Nephron progenitor cell (in vitro differentiated cells): ENCODE results near the gene ALDH1L1.

ENCODE experiments used
- DNase-seq: peaks from one replicate; pipeline ENCODE4 v3.0.0; 2021
- H3K27ac Mint-ChIP-seq: 2 replicates; pipeline ENCODE4 v1.8.0; 2021; ENCODE audit warnings: mild to moderate bottlenecking, moderate library complexity, mixed read lengths
- H3K27me3 Mint-ChIP-seq: 2 replicates; pipeline ENCODE4 v1.8.0; 2021; ENCODE audit warnings: mild to moderate bottlenecking, low read depth, mixed read lengths; ENCODE audit not compliant: poor library complexity
- H3K36me3 Mint-ChIP-seq: 2 replicates; pipeline ENCODE4 v1.8.0; 2021; ENCODE audit warnings: low read depth, mixed read lengths
- H3K4me1 Mint-ChIP-seq: 2 replicates; pipeline ENCODE4 v1.8.0; 2021; ENCODE audit warnings: mixed read lengths
- H3K4me3 Mint-ChIP-seq: 2 replicates; pipeline ENCODE4 v1.8.0; 2021; ENCODE audit warnings: mild to moderate bottlenecking, moderate library complexity, mixed read lengths
- H3K9me3 Mint-ChIP-seq: 2 replicates; pipeline ENCODE4 v1.8.0; 2021; ENCODE audit warnings: mild to moderate bottlenecking, moderate library complexity, mixed read lengths
- TF ChIP-seq, protein P1 (sequence below): fragments of 200-600 bp; sonication (generic); IDR thresholded peaks from 2 replicates; pipeline ENCODE4 v1.5.0; 2021; ENCODE audit warnings: antibody characterized with exemption

Gene ALDH1L1

DNA sequence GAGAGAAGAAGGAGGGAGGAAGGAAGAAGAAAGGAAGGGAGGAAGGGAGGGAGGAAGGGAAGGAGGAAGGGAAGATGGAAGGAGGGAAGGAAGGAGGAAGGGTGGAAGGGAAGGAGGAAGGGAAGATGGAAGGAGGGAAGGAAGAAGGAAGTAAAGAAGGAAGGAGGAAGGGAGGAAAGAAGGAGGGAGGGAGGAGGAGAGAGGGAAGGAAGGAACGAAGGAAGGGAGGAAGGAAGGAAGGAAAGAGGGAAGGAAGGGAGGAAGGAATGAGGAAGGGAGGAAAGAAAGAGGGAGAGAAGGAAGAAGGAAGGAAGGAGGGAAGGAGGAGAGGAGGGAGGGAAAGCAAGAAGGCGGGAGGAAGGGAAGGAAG lies 31.8 kb upstream of the ALDH1L1 start:
- TF ChIP-seq, protein P1, sequence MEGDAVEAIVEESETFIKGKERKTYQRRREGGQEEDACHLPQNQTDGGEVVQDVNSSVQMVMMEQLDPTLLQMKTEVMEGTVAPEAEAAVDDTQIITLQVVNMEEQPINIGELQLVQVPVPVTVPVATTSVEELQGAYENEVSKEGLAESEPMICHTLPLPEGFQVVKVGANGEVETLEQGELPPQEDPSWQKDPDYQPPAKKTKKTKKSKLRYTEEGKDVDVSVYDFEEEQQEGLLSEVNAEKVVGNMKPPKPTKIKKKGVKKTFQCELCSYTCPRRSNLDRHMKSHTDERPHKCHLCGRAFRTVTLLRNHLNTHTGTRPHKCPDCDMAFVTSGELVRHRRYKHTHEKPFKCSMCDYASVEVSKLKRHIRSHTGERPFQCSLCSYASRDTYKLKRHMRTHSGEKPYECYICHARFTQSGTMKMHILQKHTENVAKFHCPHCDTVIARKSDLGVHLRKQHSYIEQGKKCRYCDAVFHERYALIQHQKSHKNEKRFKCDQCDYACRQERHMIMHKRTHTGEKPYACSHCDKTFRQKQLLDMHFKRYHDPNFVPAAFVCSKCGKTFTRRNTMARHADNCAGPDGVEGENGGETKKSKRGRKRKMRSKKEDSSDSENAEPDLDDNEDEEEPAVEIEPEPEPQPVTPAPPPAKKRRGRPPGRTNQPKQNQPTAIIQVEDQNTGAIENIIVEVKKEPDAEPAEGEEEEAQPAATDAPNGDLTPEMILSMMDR = no peak
- Mint-ChIP-seq H3K9me3 (peaks cover 12% of the 10 kb centered on the region), H3K27ac (no peak overlapping the region), H3K4me1 (peaks cover 18% of the 10 kb centered on the region), H3K27me3 (peaks cover 28% of the 10 kb centered on the region), H3K36me3 (no peaks in the 10 kb centered on the region), H3K4me3 (peak overlapping the region; percentile 85)
- DNase-seq = no peak

- H3K27ac Mint-ChIP-seq = no peak overlapping the region
Measured at GRCh38 chr3:126211569-126211968, 31.2 kb upstream of the ALDH1L1 start.

GRCh38 chr3:126210606-126211005 lies 30.2 kb upstream of the ALDH1L1 start:
- no peak overlapping the region for H3K27ac Mint-ChIP-seq
- no peak overlapping the region for H3K4me3 Mint-ChIP-seq
- peaks cover 24% of the 10 kb centered on the region for H3K27me3 Mint-ChIP-seq
- no peaks in the 10 kb centered on the region for H3K36me3 Mint-ChIP-seq
- no peak for DNase-seq
- peaks cover 12% of the 10 kb centered on the region for H3K9me3 Mint-ChIP-seq
- peaks cover 18% of the 10 kb centered on the region for H3K4me1 Mint-ChIP-seq
- TF ChIP-seq, protein P1 = no peak

More at GRCh38 chr3:126211569-126211968, 31.2 kb upstream of the ALDH1L1 start:
- peak overlapping the region; percentile 37 for H3K4me3 Mint-ChIP-seq
- peaks cover 18% of the 10 kb centered on the region for H3K4me1 Mint-ChIP-seq
- H3K36me3 Mint-ChIP-seq = no peaks in the 10 kb centered on the region
- H3K9me3 Mint-ChIP-seq = peaks cover 12% of the 10 kb centered on the region
- peaks cover 28% of the 10 kb centered on the region for H3K27me3 Mint-ChIP-seq
- DNase-seq = no peak
- TF ChIP-seq, protein P1 = no peak

DNA sequence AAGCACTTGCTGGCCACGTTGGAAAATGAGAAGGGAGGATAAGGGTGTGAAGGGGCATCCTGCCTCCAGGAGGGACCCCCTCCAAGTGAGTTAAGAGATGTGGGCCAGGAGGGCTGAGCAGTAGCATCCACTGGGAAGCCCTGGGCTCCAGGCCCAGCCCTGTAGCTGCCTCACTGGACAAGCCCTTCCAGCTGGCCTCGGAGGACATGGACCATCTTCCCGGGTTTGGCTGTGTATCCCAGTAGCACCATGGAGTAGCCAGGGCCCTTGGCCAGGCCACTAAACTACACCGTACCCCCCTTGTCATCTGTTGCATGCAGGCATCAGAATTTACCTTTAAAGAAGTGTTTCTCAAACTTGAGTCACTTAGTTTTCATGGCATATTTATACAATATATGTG lies 29.4 kb upstream of the ALDH1L1 start:
- H3K9me3 Mint-ChIP-seq = peaks cover 12% of the 10 kb centered on the region
- H3K27me3 Mint-ChIP-seq = peaks cover 20% of the 10 kb centered on the region
- DNase-seq = no peak

DNA sequence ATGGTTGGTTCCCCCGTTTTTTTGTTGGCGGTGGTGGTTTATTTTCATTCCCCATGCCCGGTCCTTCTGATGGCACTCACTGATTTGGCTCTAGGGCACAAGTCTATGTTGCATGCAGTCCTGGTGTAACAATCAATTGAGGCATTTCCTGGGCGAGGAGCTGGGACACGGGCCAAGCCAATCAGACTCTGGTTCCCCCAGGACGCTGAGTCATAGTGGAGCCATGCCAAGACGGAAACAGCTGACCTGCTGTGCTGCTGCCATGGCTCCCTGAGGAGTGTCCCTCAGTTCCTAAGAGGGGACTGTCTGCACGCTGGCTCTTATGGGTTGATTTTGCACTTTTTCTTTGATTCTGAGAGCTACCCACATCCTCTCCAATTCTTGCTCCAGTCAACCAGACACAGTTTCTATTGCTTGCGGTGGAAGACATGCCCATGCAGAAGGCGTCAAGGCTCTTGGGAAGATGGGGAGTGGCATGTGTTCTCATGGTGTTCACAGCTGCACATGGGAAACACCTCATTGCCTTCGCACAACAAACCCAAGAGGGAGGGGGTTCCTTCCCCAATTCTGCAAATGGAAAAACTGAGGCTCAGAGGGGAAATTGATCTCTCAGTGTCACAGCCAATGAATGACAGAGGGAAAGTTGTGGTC lies 28.3 kb upstream of the ALDH1L1 start:
- DNase-seq = no peak
- Mint-ChIP-seq H3K4me3 (no peak overlapping the region), H3K36me3 (no peaks in the 10 kb centered on the region), H3K9me3 (peaks cover 11% of the 10 kb centered on the region), H3K27ac (no peak overlapping the region), H3K4me1 (peaks cover 16% of the 10 kb centered on the region), H3K27me3 (peaks cover 18% of the 10 kb centered on the region)
- TF ChIP-seq, protein P1 = no peak

More for the DNA sequence above, 29.4 kb upstream of the ALDH1L1 start:
- Mint-ChIP-seq H3K36me3 (no peaks in the 10 kb centered on the region), H3K27ac (no peak overlapping the region), H3K4me3 (no peak overlapping the region), H3K4me1 (peaks cover 18% of the 10 kb centered on the region)
- TF ChIP-seq, protein P1 = no peak

- H3K27ac Mint-ChIP-seq = no peak overlapping the region
- no peak for DNase-seq
- H3K4me3 Mint-ChIP-seq = no peak overlapping the region
- H3K27me3 Mint-ChIP-seq = peaks cover 14% of the 10 kb centered on the region
- H3K36me3 Mint-ChIP-seq = no peaks in the 10 kb centered on the region
- H3K9me3 Mint-ChIP-seq = peaks cover 9% of the 10 kb centered on the region
- peaks cover 15% of the 10 kb centered on the region for H3K4me1 Mint-ChIP-seq
- TF ChIP-seq, protein P1 = no peak
Measured at GRCh38 chr3:126208182-126208581, 27.8 kb upstream of the ALDH1L1 start.
